ENCODE measurements around the gene NCOA5. TPM values are rescaled to one million over a fixed set of nuclear protein-coding genes. Genes with fewer than 3 reads are reported as not detected.

The NCOA5 gene
- total and polyA plus RNA-seq, 10 of the 15 experiments (the other 5 are each of a cell fraction or from before 2014, with no cell fraction given) = 7.7 to 38.1 (median 30.1) TPM

DNA sequence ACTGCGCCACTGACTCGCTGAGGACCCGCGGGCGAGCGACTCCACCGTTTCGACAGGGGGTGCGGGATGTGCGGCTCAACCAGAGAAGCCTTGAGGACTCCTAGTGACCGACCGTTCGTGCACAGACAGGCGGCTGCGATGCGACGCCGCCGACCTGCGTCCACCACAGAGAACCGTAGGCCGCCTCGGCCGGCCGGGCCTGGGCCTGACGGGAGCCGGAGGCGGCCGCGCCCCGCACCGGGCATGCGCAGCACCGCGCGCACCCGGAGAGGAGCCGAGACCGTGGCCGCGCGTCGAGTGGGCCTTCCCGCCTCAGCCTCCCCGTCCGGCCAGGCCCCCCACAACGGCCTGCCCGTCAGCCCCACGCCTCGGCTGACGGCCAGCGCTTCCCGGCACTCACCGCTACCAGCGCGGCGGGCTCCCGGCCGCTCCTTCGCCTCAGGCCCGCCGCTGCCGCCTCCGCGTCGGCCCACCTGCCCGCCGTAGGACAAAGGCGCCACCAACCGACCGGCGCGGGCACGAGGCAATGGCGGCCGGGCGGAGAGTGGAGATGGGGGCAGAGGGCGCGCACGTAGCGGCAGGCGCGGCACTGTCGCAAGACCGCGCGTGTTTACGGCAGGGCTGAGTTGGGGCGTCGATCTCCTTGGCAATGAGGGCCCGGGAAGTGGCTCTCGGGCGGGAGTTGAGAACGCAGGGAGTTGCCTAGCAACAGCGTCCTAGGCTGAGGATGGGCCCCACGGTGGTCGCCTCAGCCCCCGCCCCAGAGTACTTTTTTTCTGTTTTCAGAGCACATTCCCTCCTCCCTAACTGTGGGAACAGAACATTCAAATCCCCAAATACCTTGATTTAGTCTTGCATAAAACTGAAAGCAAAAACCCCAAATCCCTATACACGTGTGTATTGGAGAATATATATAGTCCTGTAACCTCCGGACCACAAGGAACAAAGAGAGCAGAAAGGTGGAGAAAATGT lies at the start of gene NCOA5 (continued):
- TF ChIP-seq, protein P1, sequence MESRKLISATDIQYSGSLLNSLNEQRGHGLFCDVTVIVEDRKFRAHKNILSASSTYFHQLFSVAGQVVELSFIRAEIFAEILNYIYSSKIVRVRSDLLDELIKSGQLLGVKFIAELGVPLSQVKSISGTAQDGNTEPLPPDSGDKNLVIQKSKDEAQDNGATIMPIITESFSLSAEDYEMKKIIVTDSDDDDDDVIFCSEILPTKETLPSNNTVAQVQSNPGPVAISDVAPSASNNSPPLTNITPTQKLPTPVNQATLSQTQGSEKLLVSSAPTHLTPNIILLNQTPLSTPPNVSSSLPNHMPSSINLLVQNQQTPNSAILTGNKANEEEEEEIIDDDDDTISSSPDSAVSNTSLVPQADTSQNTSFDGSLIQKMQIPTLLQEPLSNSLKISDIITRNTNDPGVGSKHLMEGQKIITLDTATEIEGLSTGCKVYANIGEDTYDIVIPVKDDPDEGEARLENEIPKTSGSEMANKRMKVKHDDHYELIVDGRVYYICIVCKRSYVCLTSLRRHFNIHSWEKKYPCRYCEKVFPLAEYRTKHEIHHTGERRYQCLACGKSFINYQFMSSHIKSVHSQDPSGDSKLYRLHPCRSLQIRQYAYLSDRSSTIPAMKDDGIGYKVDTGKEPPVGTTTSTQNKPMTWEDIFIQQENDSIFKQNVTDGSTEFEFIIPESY (IDR thresholded peaks at IDR 0.05) = no peak
- TF ChIP-seq NR2C1 (IDR thresholded peaks at IDR 0.05) (peak; percentile 76), ZNF384 (IDR thresholded peaks at IDR 0.05; ENCODE audit: borderline replicate concordance, low read depth, low read length) (no peak), FOXM1 (IDR thresholded peaks at IDR 0.05; ENCODE audit: low read depth, low read length) (no peak), HDAC6 (IDR thresholded peaks at IDR 0.05; ENCODE audit: unreplicated experiment) (peak; percentile 57), MYC (IDR thresholded peaks at IDR 0.05; ENCODE audit: insufficient read depth, insufficient read length, insufficient replicate concordance, low read length, severe bottlenecking) (no peak), TCF12 (IDR thresholded peaks at IDR 0.05; ENCODE audit: low read depth, low read length) (peak; percentile 62; the same call in 1 of the 2 replicates), POU2F2 (IDR thresholded peaks at IDR 0.05; ENCODE audit: borderline replicate concordance, low read depth, low read length) (no peak; the same call in 2 of the 3 replicates), PAX8 (IDR thresholded peaks at IDR 0.05) (no peak), SP1 (IDR thresholded peaks at IDR 0.05; ENCODE audit: low read depth, low read length) (no peak), TAF1 (IDR thresholded peaks at IDR 0.05; ENCODE audit: borderline replicate concordance, low read depth, low read length) (peak; percentile 97), SREBF2 (IDR thresholded peaks at IDR 0.05; ENCODE audit: low read length) (no peak), ZBTB11 (CRISPR knock-in tag; IDR thresholded peaks at IDR 0.05) (no peak), WRNIP1 (IDR thresholded peaks at IDR 0.05; ENCODE audit: borderline replicate concordance, low read depth, low read length) (no peak), KLF5 (IDR thresholded peaks at IDR 0.05; ENCODE audit: partially characterized antibody) (peak; percentile 93), RELA (IDR thresholded peaks at IDR 0.05; ENCODE audit: borderline replicate concordance, partially characterized antibody) (peak; percentile 71), JUNB (IDR thresholded peaks at IDR 0.05) (no peak)
- TF ChIP-seq, protein P2, sequence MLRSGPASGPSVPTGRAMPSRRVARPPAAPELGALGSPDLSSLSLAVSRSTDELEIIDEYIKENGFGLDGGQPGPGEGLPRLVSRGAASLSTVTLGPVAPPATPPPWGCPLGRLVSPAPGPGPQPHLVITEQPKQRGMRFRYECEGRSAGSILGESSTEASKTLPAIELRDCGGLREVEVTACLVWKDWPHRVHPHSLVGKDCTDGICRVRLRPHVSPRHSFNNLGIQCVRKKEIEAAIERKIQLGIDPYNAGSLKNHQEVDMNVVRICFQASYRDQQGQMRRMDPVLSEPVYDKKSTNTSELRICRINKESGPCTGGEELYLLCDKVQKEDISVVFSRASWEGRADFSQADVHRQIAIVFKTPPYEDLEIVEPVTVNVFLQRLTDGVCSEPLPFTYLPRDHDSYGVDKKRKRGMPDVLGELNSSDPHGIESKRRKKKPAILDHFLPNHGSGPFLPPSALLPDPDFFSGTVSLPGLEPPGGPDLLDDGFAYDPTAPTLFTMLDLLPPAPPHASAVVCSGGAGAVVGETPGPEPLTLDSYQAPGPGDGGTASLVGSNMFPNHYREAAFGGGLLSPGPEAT (IDR thresholded peaks at IDR 0.05; ENCODE audit: low read depth) = no peak
- TF ChIP-seq, protein P3, sequence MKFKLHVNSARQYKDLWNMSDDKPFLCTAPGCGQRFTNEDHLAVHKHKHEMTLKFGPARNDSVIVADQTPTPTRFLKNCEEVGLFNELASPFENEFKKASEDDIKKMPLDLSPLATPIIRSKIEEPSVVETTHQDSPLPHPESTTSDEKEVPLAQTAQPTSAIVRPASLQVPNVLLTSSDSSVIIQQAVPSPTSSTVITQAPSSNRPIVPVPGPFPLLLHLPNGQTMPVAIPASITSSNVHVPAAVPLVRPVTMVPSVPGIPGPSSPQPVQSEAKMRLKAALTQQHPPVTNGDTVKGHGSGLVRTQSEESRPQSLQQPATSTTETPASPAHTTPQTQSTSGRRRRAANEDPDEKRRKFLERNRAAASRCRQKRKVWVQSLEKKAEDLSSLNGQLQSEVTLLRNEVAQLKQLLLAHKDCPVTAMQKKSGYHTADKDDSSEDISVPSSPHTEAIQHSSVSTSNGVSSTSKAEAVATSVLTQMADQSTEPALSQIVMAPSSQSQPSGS (IDR thresholded peaks at IDR 0.05; ENCODE audit: low read length) = no peak
- TF ChIP-seq, protein P4, sequence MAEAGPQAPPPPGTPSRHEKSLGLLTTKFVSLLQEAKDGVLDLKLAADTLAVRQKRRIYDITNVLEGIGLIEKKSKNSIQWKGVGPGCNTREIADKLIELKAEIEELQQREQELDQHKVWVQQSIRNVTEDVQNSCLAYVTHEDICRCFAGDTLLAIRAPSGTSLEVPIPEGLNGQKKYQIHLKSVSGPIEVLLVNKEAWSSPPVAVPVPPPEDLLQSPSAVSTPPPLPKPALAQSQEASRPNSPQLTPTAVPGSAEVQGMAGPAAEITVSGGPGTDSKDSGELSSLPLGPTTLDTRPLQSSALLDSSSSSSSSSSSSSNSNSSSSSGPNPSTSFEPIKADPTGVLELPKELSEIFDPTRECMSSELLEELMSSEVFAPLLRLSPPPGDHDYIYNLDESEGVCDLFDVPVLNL (IDR thresholded peaks at IDR 0.05; ENCODE audit: low read depth, low read length) = 0 out of 2 replicates have a peak, but pooled peaks have one; percentile 26

All from GM12878 (cell line).